PFSK-1 (cell line): ENCODE measurements around the gene TBL1Y.

ENCODE experiments used
- POLR2AphosphoS5 ChIP-seq: IDR thresholded peaks from 2 replicates; pipeline ENCODE4 v1.6.1; 2012; ENCODE audit warnings: low read depth, mild to moderate bottlenecking, control low read depth, low read length, moderate library complexity
- SIN3A ChIP-seq: IDR thresholded peaks from 2 replicates; pipeline ENCODE4 v1.6.1; 2012; ENCODE audit warnings: mild to moderate bottlenecking, low read length, moderate library complexity, borderline replicate concordance; ENCODE audit not compliant: insufficient read depth
- TAF1 ChIP-seq: IDR thresholded peaks from 2 replicates; pipeline ENCODE4 v1.6.1; 2012; ENCODE audit warnings: low read length, control low read depth, borderline replicate concordance; ENCODE audit not compliant: insufficient read depth

DNA sequence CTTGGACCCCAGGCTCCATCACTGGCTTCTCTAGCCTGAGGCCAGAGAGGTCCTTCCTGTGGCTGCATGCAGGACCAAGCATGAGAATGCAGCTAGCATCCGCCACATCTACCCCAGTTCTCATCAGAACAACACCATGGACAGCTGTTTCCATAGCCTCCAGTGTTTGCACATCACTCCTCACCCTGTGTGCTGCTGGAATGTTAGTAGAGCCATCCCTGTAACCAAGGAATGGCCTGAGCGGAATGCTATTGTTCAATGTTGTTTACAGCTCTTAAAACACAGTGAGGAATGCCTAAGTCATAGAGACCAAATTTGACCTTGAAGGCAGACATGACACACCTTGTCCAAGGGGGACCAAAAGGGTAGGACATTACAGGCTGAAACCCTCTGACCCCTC is 183.9 kb downstream of the TBL1Y start:
- TF ChIP-seq POLR2AphosphoS5 (no peak), TAF1 (no peak), SIN3A (no peak)
